HG03139 (cell line): ENCODE data around the gene NOX1.
"Not testable (repeated sequence)": the region's sequence is repeated elsewhere in the genome, so short reads cannot be mapped to it uniquely, and the experiment has no call there.

Experiments
- ATAC-seq: cut with Tn5 transposase; IDR thresholded peaks from one replicate; pipeline ENCODE4 v1.9.1; 2021; ENCODE audit not compliant: unreplicated experiment

The NOX1 gene

DNA sequence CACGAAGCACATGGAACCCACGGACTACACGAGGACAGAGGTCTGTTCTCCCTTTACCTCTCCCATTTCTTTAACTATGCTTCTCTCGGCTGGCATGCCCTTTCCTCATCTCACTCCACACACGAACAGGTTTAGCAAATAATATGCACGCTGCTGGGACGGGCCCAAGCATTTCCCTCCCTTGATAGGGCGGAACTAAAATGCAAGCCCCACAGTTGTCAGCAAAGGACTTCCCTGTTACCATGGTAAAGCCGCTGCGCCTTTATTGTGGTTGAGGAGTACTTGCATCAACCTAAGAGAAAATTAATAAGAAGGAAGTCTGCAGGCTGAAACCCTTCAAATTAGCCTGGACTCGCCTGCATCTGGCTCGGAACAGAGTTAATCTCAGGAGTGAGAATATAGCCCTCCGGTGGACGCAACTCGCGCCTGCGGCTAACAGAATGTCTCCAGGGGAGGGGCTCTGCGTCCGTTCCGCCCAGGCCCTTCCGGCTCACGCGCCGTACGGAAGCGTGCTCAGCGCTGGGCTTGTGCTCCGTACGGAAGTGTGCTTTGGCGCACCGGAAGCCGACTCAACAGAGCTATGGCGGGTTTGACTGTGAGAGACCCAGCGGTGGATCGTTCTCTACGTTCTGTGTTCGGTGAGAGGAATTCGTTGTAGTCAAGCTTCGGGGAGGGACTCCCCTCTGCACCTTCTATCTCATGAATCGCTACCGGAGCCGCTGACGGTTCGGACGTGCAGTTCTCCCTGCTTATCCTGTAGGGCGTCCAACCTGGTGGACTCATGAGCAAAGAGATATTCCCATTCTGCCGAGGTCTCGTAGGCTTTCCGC, 54.1 kb downstream of the NOX1 start, which contains the start of gene CSTF2:
TSS of gene CSTF2 (plus strand) at position 555 of the 830 bp plus-strand sequence. CDS start at position 581, 26 bp downstream.
- ATAC-seq: peak; percentile 100

DNA sequence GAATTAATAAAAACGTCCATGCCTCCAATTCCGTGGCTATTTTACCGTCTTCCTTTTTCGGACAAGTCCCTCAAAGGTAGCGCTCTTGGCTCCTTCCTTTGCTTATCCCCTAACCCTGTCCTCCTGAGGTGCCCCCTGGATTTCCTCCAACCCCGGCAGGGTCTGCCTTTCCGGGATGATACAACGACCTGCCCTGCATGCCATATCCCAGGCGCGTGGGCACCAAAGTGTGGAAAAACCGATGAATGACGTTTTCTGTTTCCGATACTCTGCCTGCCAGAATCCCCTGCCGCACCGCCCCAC, 54.7 kb downstream of the NOX1 start:
- no peak for ATAC-seq

DNA sequence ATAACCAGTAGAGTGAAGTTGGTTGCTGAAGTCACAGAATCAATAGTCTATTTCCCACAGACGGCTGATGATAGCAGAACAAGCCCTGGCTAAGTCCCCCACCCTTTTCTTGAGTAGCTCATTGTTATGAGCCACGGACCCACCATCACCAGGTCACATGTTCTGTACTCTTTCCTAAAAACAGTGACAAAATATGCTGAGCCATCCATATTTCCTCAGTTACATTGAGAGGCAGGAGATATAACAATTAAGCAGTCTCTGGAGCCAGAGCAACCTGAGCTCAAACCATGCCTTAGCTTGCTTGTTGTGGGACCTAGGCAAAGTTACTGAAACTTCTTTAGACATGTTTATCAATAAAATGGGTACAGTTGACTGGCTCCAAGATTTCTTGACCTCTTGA, 56.8 kb downstream of the NOX1 start:
- no peak for ATAC-seq

DNA sequence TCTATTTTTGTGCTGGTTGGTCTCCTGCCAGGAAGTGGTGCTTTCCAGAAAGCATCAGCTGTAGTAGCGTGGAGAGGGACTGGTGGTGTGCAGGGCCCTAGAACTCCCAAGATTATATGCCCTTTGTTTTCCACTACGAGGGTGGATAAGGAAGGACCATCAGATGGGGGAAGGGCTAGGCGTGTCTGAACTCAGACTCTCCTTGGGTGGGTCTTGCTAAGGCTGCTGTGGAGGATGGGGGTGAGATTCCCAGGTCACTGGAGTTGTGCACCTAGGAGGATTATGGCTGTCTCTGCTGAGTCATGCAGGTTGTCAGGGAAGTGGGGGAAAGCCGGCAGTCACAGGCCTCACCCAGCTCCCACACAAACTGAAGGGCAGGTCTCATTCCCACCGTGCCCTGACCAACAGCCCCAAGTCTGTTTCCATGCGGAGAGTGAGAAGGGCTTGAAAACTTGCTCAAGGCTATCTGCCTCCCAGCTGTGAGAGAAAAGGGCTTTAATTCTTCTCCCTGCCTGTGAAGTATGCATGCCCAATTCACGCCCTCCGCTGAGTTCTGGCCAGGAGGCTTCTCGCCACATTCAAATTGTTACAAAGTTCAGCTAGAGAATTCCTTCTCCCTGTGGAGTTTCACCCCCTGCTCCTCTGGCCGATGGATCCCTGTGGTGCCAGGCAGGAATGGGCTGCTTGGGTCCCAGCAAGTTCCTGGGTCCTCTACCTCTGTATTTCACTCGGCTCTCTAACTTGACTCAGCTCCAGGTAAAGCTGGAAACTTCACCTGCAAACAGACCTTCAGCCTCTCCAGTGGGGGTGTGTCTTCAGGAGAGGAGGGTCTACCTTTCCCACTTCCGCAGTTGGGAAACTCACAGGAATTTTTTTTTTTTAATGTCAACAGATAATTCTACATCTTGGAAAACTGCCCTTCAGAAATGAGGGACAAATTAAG, 61.7 kb downstream of the NOX1 start:
- no peak for ATAC-seq

DNA sequence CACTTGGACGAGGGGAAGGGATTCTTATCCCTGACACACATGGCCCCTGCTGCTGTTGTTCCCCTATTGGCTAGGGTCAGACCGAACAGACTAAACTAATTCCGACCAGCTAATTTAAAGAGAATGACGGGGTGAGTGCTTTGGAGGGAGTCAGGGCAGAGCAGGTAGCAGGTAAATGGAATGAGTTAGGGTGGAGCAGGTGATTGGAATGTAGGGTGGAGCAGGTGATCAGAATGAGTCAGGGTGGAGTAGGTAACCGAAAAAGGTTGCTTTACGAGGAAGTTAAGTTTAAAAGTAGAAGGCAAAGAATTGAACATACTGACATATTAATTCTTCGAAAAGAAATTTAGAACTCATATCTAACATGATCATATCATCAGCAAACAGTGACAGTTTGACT, 65.9 kb downstream of the NOX1 start:
- ATAC-seq: not testable (repeated sequence)

DNA sequence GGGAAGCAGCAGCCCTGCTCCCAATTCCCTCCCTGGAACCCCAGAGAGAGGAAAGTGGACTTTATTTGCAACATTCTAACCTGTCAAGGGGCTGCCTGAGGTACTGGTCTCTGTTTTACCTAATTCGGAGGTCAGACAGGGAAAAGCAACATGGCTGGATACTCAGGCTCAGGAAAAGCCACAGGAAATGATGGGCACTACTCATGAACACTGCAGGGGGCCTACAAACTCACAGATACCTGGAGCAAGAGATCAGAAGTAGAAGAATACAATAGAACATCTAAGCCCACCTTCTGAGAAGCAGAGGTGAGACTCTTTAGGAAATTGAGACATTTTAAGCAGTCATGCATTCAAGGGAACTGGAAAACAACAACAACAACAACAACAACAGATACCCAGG, 69.4 kb downstream of the NOX1 start:
- no peak for ATAC-seq

DNA sequence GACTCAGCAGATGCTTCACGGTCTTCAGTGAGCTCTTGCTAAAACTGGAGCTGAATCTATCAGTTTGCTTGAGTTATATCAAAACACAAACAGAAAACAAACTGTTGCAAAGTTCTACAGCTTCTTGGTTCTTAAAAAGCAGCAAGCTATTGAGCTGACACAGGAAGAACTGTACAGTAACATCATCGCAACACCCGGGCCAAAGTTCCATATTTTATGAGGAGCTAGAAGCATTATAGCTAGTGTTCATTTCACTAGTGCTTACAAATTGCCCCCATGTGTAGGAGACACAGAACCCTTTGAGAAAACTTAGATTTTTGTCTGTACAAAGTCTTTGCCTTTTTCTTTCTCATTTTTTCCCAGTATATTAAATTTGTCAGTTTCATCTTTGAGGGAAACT, 71.3 kb downstream of the NOX1 start:
- no peak for ATAC-seq

DNA sequence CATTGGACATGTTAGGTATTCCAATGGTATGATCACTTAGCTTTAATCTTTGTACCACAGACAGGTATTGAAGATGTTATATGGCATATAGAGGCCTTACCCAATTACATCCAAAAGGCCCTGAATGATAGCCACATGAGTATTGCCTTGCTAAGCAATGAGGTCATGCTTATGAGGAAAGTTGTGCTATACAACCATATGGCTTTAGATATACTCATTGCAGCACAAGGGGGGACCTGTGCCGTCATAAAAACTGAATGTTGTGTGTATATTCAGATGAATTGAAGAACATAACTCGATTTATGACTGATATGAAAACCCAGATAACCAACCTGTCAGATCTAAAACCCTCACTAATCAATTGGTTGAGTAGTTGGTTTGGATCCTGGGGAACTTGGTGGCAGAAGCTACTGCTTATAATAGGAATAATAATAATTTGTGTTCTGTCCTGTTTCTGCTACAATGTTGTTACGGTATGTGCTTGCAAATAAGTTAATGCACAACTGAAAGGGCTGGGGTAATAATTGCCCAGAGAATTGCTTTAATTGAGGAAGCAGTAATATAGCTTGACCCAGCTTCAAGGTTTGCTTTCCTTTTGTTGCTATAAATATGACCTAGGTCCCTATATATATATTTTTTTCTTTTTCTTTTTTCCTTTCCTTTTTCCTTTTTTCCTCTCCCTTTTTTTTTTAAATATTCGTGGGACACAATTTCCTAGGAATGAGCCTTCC, 75.5 kb downstream of the NOX1 start:
- ATAC-seq: no peak

DNA sequence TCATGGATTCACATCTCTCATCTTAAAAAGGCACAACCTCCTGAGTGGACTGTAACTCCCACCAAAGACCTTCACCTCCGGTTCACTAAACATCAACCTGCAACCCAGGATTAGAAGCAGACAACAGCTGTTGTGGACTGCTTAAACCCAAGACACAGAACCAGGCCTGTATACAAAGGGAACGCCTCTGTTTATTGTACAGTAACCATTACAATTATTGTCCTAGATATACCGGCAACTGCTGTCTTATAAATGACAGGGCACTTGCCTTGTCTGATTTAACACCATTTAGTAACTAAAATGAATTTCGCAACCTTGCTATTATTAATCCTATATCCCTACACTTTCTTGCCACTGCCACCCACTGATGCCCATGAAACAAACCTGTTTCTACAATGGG, 76.8 kb downstream of the NOX1 start:
- no peak for ATAC-seq

DNA sequence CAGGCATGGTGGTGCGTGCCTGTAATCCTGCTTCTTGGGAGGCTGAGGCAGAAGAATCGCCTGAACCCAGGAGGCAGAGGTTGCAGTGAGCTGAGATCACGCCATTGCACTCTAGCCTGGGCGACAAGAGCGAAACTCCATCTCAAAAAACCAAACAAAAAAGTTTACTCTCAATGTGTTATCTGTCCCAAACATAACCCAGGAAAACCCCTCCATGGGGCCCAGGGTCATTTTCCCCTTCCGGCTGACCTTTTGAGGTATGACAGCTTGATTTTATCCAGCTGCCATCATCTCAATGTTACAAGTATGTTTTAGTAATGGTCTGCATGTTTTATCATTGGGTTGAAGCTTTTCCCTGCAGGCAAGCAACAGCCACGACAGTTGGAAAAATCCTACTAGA, 77.8 kb downstream of the NOX1 start:
- not testable (repeated sequence) for ATAC-seq
